Measurements from ENCODE around the gene ARHGEF4. TPM values are rescaled to one million over a fixed set of nuclear protein-coding genes. Genes with fewer than 3 reads are reported as not detected.

ARHGEF4 gene
- total RNA-seq, 1 experiment from 2014 or later: 0.06 TPM

- no peaks in the 10 kb centered on the region for H3K27me3 ChIP-seq
- H3K27ac ChIP-seq: no peak overlapping the region
- H3K4me1 ChIP-seq: peaks cover 3% of the 10 kb centered on the region; the same call in 1 of the 2 replicates
- no peak for DNase-seq
- H3K36me3 ChIP-seq: no peaks in the 10 kb centered on the region
- no peak overlapping the region for H3K4me3 ChIP-seq
- H3K9me3 ChIP-seq (replicated peaks): no peaks in the 10 kb centered on the region
These were observed 1.0 kb upstream of the ARHGEF4 start for GRCh38 chr2:130835766-130836015.

- DNase-seq: no peak
- Histone ChIP-seq H3K4me1 (peaks cover 3% of the 10 kb centered on the region; the same call in 1 of the 2 replicates), H3K27me3 (no peaks in the 10 kb centered on the region), H3K27ac (no peak overlapping the region), H3K9me3 (replicated peaks) (no peaks in the 10 kb centered on the region), H3K4me3 (no peak overlapping the region), H3K36me3 (no peaks in the 10 kb centered on the region)
These were observed 579 bp downstream of the ARHGEF4 start for GRCh38 chr2:130837175-130837810.

- DNase-seq: no peak
- H3K4me3 ChIP-seq: no peak overlapping the region
- H3K27ac ChIP-seq: no peak overlapping the region
- peaks cover 3% of the 10 kb centered on the region; the same call in 1 of the 2 replicates for H3K4me1 ChIP-seq
- no peaks in the 10 kb centered on the region for H3K36me3 ChIP-seq
- H3K9me3 ChIP-seq (replicated peaks): no peaks in the 10 kb centered on the region
- no peaks in the 10 kb centered on the region; the same call in 1 of the 2 replicates for H3K27me3 ChIP-seq
These were observed 1.3 kb downstream of the ARHGEF4 start for GRCh38 chr2:130837811-130838565.

- H3K4me1 ChIP-seq: peaks cover 3% of the 10 kb centered on the region; the same call in 1 of the 2 replicates
- H3K27ac ChIP-seq: no peak overlapping the region
- no peak for DNase-seq
- no peaks in the 10 kb centered on the region; the same call in 1 of the 2 replicates for H3K27me3 ChIP-seq
- no peaks in the 10 kb centered on the region for H3K36me3 ChIP-seq
- no peak overlapping the region for H3K4me3 ChIP-seq
- H3K9me3 ChIP-seq (replicated peaks): no peaks in the 10 kb centered on the region
These were observed 2.5 kb downstream of the ARHGEF4 start for GRCh38 chr2:130839011-130839780.

GRCh38 chr2:130840506-130840905 is 3.8 kb downstream of the ARHGEF4 start:
- Histone ChIP-seq H3K36me3 (no peaks in the 10 kb centered on the region), H3K4me3 (no peak overlapping the region), H3K27me3 (no peaks in the 10 kb centered on the region; the same call in 1 of the 2 replicates), H3K4me1 (no peaks in the 10 kb centered on the region; the same call in 1 of the 2 replicates), H3K9me3 (replicated peaks) (no peaks in the 10 kb centered on the region), H3K27ac (no peak overlapping the region)
- no peak for DNase-seq

GRCh38 chr2:130841741-130842365 is 5.1 kb downstream of the ARHGEF4 start:
- Histone ChIP-seq H3K36me3 (no peaks in the 10 kb centered on the region), H3K4me3 (no peak overlapping the region), H3K27me3 (peaks cover 5% of the 10 kb centered on the region; the same call in 1 of the 2 replicates), H3K27ac (no peak overlapping the region), H3K4me1 (no peaks in the 10 kb centered on the region), H3K9me3 (replicated peaks) (no peaks in the 10 kb centered on the region)
- no peak for DNase-seq

- Histone ChIP-seq H3K9me3 (replicated peaks) (no peaks in the 10 kb centered on the region), H3K36me3 (no peaks in the 10 kb centered on the region), H3K27me3 (peaks cover 5% of the 10 kb centered on the region; the same call in 1 of the 2 replicates), H3K4me3 (no peak overlapping the region), H3K27ac (no peak overlapping the region), H3K4me1 (no peaks in the 10 kb centered on the region)
- no peak for DNase-seq
These were observed 6.1 kb downstream of the ARHGEF4 start for GRCh38 chr2:130842770-130843169.

- peaks cover 9% of the 10 kb centered on the region for H3K27me3 ChIP-seq
- H3K9me3 ChIP-seq (replicated peaks): no peaks in the 10 kb centered on the region
- H3K4me1 ChIP-seq: no peaks in the 10 kb centered on the region
- no peaks in the 10 kb centered on the region for H3K36me3 ChIP-seq
- no peak for DNase-seq
- H3K27ac ChIP-seq: no peak overlapping the region
- H3K4me3 ChIP-seq: no peak overlapping the region
These were observed 6.7 kb downstream of the ARHGEF4 start for GRCh38 chr2:130843321-130843985.

GRCh38 chr2:130844161-130844560 is 7.4 kb downstream of the ARHGEF4 start:
- H3K4me1 ChIP-seq: no peaks in the 10 kb centered on the region
- no peaks in the 10 kb centered on the region for H3K9me3 ChIP-seq (replicated peaks)
- no peak overlapping the region for H3K27ac ChIP-seq
- peaks cover 9% of the 10 kb centered on the region for H3K27me3 ChIP-seq
- no peak overlapping the region for H3K4me3 ChIP-seq
- H3K36me3 ChIP-seq: no peaks in the 10 kb centered on the region
- DNase-seq: no peak

- H3K36me3 ChIP-seq: no peaks in the 10 kb centered on the region
- H3K27ac ChIP-seq: no peak overlapping the region
- H3K27me3 ChIP-seq: peaks cover 9% of the 10 kb centered on the region
- no peaks in the 10 kb centered on the region for H3K9me3 ChIP-seq (replicated peaks)
- H3K4me1 ChIP-seq: no peaks in the 10 kb centered on the region
- DNase-seq: no peak
- H3K4me3 ChIP-seq: no peak overlapping the region
These were observed 8.9 kb downstream of the ARHGEF4 start for GRCh38 chr2:130845505-130846085.

GRCh38 chr2:130846233-130846632 is 9.5 kb downstream of the ARHGEF4 start:
- no peaks in the 10 kb centered on the region for H3K4me1 ChIP-seq
- no peak overlapping the region for H3K27ac ChIP-seq
- no peak overlapping the region for H3K4me3 ChIP-seq
- DNase-seq: no peak
- H3K9me3 ChIP-seq (replicated peaks): no peaks in the 10 kb centered on the region
- H3K27me3 ChIP-seq: peaks cover 9% of the 10 kb centered on the region
- no peaks in the 10 kb centered on the region for H3K36me3 ChIP-seq

GRCh38 chr2:130846686-130847375 is 10.1 kb downstream of the ARHGEF4 start:
- no peak for DNase-seq
- Histone ChIP-seq H3K9me3 (replicated peaks) (no peaks in the 10 kb centered on the region), H3K27ac (no peak overlapping the region), H3K36me3 (no peaks in the 10 kb centered on the region), H3K4me1 (no peaks in the 10 kb centered on the region), H3K27me3 (peaks cover 9% of the 10 kb centered on the region), H3K4me3 (no peak overlapping the region)

- DNase-seq: no peak
- Histone ChIP-seq H3K27me3 (peaks cover 9% of the 10 kb centered on the region), H3K4me3 (no peak overlapping the region), H3K9me3 (replicated peaks) (no peaks in the 10 kb centered on the region), H3K36me3 (no peaks in the 10 kb centered on the region), H3K27ac (no peak overlapping the region), H3K4me1 (no peaks in the 10 kb centered on the region)
These were observed 11.2 kb downstream of the ARHGEF4 start for GRCh38 chr2:130847776-130848525.

Measured in SJCRH30 (cell line).